GM18498 (cell line): ENCODE data around the gene ZNF480.
"Not testable (repeated sequence)": the region's sequence is repeated elsewhere in the genome, so short reads cannot be mapped to it uniquely, and the experiment has no call there.

Experiments
- ATAC-seq: cut with Tn5 transposase; IDR thresholded peaks from one replicate; pipeline ENCODE4 v1.9.1; 2021; ENCODE audit warnings: mild to moderate bottlenecking, moderate library complexity; ENCODE audit not compliant: unreplicated experiment

ZNF480 gene

DNA sequence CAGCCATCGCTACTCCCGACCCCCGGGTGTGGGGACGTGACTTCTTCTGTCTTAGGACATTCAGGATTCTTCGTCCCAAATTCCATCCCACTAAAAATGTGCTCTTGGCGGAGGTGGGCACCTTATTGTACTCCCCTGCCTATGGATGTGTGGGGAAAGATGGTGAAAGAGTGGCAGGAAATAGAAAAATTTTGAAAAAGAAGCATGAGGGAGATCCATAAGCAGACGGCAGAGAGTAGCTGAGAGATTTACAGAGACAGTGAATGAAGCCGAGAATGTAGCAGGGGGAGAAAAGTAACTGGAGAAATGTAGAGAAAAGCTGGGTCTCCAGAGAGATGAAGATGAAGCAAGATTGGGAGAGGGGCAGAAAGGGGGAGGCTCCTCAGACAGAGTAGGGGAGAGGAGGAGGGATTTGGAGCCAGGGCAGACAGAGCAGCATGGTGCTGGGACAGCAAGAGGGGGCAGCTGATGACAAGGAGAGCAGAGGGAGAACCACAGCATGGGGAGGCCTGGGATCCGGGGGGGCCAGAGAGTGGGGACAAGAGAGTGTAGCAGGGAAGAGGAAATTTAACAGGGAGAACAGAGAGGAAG, 39.9 kb downstream of the ZNF480 start:
- ATAC-seq = no peak

DNA sequence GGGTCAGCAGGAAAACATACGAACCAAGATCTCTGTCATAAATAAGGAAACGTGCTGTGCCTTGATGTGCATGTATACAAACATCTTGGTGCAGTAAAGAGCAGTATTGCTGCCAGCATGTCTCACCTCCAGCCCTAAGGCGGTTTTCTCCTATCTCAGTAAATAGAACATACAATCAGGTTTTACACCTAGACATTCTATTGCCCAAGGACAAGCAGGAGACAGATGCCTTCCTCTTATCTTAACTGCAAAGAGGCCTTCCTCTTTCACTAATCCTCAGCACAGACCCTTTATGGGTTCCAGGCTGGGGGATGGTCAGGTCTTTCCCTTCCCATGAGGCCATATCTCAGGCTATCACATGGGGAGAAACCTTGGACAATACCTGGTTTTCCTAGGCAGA, 42.1 kb downstream of the ZNF480 start:
- not testable (repeated sequence) for ATAC-seq

DNA sequence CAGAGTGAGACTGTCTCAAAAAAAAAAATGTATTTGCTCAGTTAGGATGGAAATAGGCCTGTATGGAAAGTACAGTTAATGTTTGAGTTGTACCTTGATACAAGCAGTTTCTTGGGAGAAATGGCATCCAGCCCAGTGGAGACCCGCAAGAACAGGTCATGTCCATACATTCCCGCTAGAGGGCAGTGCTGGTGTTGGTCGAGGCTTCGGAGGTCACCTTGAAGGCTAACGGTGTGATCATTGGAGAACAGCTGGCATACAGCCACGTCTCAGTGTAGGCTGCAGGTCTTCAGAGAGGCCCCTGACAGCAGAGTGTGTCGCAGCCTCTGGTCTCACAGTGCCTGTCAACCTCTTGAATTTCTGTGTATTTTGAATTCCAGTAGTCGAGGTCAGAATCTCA, 46.6 kb downstream of the ZNF480 start:
- no peak for ATAC-seq

DNA sequence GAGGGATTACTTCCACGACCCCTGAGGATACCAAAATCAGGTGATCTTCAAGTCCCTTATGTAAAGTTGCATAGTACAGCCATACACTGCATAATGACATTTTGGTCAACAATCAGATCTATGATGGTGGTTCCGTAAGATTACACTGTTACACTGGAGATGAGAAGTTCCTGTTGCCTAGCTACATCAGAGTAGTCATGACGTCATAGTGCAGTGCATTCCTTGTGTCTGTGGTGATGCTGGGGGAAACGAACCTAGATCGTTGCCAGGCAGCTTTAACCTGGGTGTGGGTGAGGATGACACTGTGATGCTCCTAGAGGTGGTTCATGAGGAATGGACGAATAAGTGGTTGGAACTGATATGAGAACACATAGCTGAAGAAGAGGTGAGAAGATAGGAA, 48.2 kb downstream of the ZNF480 start:
- no peak for ATAC-seq

DNA sequence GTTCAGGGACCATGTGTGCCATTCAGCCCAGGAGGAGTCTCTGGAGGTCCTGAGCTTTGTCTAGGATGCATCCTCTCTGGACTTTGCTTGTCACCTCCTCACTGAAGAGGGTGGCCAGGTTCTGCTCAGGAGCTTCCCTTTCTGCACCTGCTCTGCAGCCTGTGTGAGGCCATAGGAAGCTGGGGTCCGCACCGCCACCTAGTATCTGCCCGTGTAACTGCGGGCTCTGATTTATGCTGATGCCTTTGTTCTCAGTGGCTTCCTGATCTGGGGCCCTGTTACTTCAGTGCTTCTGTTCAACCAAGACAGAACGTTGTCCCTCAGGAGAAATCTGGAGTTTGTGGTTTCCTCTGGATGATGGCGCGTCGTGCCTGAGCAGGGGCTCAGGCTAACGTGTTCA, 54.5 kb downstream of the ZNF480 start:
- no peak for ATAC-seq

DNA sequence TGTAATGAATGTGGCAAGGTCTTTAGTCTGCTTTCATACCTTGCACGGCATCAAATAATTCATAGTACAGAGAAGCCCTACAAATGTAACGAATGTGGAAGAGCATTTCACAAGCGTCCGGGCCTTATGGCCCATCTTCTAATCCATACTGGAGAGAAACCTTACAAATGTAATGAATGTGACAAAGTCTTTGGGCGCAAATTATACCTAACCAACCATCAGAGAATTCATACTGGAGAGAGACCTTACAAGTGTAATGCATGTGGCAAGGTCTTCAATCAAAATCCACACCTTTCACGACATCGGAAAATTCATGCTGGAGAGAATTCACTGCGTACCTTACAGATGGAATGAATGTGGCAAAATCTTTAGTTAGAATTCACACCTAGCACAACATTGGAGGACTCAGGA, 69.5 kb downstream of the ZNF480 start:
- no peak for ATAC-seq

DNA sequence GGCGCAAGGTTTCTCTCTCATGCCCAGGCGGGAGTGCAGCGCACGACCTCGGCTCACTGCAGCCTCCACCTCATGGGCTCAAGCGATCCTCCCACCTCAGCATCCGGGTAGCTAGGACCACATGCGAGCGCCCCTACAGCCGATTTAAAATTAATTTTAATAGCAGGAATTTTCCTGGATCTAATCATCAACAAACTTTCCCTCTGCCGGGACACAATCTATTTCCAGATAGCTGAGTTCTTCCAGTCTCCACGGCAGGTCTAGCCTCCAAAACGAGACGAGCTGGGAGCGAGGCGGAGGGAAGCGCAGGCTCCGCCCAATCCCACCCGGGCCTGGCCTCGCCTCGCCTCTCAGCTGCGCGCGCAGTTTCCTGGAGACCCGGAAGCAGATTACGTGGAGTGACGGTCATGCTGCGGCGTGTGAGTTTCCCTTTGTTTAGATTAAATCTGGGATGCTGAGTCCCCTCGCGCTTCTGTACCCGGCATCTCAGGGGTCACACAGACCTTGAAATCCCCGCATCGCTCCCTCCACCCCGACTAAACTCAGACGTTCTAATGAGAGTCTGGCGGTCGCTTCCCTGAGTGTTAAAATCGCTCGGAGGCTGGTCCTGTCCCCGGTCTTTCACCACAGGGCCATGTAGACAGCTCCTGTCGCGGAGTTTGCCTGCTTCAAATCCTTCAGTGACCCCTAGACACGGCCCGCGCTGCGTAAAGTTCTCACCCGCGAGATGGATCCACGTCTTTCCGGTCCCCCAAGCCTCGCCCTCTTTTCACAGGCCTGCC, 72.8 kb downstream of the ZNF480 start, which contains the start of gene ZNF880:
Gene ZNF880, plus strand, starts transcription at position 365 of the 782 bp plus-strand sequence. Its CDS starts 43 bp downstream, at position 408.
- peak; percentile 85 for ATAC-seq

DNA sequence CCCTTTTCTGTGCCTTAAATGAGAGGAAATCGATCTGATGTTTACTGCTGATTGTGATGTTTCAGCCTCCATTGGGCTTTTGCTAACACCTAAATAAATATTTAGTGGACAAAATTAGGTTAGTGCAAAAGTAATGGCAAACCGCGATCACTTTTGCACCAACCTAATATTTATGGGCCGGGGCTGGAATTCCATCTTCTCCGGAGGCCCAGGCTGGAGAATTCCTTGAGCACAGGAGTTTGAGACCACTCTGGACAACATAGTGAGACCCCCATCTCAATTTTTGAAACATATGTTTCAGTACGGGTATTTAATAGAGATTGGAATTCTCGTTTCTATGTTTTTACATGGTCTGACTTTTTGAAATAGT, 73.4 kb downstream of the ZNF480 start:
- no peak for ATAC-seq
